HG03108 (cell line): ENCODE results near the gene UBN1.

ENCODE experiments used
- ATAC-seq: cut with Tn5 transposase; IDR thresholded peaks from one replicate; pipeline ENCODE4 v1.9.1; 2021; ENCODE audit warnings: moderate library complexity; ENCODE audit not compliant: unreplicated experiment

UBN1 gene

DNA sequence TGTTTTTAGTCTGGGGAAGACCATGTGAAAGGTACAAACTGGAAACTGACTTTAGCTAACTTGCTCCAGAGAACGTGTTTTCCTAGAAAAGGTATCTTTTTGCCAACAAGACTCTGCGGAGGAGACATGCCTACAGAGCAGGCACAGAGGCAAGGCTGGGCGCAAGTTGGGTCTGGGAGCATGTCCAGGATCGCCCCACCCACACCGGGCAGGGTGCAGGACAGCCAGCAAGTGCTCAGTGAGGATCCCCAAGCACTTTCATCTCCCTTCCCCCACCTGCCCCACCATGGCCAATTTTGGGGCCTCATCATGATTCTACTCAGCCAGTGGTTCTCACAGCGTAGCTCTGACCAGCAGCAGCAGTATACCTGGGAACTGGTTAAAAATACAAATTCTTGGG lies 26.6 kb upstream of the UBN1 start:
- ATAC-seq: no peak

GRCh38 chr16:4825196-4825595 lies 22.1 kb upstream of the UBN1 start:
- ATAC-seq: no peak

GRCh38 chr16:4826526-4826925 lies 20.8 kb upstream of the UBN1 start:
- no peak for ATAC-seq

- no peak for ATAC-seq
These were observed 20.3 kb upstream of the UBN1 start for GRCh38 chr16:4826980-4827379.

GRCh38 chr16:4828567-4829321 lies 18.5 kb upstream of the UBN1 start:
- ATAC-seq: no peak

GRCh38 chr16:4830408-4830807 lies 16.9 kb upstream of the UBN1 start:
- no peak for ATAC-seq

GRCh38 chr16:4831616-4832015 lies 15.7 kb upstream of the UBN1 start:
- no peak for ATAC-seq

DNA sequence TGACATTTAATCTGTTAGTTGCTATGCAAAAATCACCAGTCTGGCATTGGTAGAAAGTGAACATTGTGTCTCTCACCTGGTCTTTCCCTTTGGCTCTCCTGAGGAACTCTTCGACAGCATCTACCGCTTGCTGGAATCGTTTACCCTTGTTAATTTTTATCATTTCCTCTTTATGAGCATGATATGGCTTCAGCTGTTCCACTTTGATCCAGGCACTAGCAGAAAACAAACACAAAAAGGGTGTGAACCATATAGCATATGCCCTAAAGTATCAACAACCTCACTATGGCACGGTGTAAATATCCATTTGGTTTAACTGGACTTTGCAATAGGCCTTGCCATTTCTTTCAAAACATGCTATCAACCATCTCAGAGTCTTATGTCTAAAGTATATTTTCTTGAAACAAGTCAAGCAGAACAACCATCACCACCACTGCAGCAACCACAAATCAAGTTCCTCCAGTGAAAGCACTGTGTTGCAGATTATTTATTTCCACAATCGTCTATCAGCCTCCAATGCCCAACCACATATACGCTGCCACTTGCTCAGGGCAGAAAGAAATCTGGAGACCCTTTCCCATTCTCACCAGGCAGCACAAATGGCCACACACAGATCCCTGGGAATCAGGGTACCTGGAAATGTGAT lies 14.5 kb upstream of the UBN1 start:
- ATAC-seq: no peak

- no peak for ATAC-seq
These were observed 13.7 kb upstream of the UBN1 start for GRCh38 chr16:4833584-4833983.

DNA sequence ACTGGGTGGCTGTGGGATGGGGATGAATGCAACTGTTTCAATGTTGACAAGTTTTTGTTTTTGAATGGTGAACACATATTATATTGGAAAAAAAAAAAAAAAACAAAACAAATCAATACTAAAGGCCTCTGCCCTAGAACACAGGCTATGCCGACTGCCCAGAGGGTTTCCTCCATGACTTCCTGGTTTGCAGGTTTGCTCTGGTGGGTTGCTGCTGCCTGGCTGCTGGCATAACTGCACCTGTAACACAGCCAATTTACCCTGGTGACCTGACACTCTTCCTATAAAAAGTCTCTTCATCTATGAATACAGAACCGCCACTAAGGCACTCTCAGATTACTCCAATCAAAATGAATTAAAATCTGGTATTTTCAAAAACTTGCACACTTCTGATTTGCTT lies 10.6 kb upstream of the UBN1 start:
- ATAC-seq: no peak

DNA sequence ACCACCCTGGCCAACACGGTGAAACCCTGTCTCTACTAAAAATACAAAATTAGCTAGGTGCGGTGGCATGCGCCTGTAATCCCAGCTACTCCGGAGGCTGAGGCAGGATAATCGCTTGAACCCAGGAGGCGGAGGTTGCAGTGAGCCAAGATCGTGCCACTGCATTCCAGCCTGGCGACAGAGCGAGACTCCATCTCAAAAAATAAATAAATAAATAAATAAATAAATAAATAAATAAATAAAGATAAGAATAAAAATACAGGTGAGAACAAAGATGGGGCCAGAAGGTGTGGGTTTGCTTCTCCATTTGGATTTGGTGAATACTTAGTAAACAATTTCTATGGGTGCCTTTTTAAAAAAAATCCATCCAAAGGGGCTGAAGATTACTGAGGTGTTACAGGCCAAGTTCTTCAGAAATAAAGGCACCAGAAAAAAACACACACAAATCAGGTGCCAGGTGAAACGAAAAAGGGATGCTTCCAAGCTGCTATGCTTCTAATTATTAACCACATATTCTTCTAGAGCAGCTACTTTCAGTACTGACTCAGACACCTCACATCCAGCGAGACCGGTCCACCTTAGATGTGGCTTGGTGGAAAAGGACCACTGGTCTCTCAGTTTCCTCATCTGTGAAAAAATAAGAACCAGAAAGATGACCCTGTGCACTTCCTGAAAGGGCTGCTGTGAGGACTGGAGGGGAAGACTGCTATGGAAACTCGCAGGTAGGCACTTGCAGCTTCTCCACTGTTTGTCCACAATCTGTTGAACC lies 9.4 kb upstream of the UBN1 start:
- ATAC-seq: no peak

DNA sequence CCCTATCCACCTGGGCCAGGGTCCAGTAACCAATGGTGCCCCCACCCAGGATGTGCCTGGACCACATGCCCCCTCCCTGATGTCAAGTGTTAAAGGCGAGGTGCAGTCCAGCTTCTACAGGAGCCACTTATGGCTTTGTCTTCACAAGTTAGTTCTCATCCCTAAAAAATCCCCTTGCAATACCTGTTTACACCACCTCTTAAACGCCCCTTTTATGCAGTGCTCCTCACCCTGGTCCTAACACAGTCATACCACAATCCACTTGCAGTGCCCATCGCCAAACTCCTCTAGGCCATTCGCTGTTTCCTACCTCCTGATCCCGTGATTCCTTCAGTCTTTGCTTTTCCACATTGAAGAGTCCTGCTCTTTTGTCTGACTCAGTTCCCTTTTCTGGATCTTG lies 7.3 kb upstream of the UBN1 start:
- no peak for ATAC-seq

GRCh38 chr16:4840984-4841383 lies 6.3 kb upstream of the UBN1 start:
- no peak for ATAC-seq

GRCh38 chr16:4846503-4846900 lies 779 bp upstream of the UBN1 start:
- peak; percentile 9 for ATAC-seq

DNA sequence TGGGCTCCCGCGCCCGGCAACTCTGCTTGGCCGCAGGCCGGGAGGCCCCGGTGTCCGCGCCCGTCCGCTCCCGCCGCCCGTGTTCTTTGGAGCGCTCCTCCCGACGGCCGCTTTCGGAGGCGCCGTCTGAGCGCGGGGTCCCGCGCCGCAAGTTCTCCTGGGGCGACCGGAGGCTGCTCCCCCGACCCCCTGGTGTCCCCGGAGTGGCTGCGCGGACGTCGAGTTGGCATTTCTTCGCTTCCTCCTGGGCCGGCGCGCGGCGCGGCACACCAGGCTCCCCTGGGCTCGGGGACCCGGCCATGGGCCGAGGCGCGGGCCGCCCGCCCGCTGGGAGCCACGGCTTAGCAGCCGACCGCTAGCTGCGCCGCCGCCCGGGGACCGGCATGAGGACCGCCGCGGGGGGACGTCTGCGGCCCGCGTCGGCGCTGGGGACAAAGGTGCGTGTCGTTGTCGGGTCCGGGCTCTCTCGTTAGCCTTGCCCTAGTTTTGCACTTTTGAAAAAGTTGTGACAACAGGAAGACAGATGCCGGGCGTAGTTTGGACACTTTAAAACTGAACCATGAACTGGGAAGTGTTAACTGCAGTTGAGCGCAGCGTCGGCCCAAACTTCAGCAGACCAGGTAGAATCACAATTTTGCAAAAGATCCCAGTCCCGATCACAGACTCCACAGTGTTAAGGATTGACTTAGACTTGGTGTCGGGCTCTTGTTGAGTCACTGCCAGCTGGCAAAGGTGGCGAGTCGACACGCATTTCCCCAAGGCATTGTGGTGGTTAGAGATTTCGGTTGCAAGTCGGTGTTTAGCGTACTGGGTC lies 700 bp downstream of the UBN1 start:
- ATAC-seq: peak; percentile 10

GRCh38 chr16:4850211-4850610 lies 2.9 kb downstream of the UBN1 start:
- ATAC-seq: no peak

GRCh38 chr16:4852221-4852872 lies 5.1 kb downstream of the UBN1 start:
- ATAC-seq: no peak

GRCh38 chr16:4855371-4855770 lies 8.1 kb downstream of the UBN1 start:
- ATAC-seq: no peak

DNA sequence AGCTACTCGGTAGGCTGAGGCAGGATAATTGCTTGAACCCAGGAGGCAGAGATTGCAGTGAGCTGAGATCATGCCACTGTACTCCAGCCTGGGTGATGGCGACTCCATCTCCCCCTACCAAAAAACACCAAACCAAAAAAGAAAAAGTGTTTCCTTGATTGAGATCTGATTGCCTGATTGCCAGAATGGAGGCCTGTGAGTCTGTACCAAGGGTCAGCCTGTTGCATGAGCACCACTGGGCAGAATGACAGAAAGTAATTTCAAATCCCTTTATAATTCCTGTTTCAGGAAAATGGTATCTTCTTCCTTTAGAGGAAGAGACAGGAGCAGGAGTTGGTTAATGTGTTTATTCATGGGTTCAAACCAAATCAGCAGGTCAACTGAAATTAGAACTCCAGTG lies 8.5 kb downstream of the UBN1 start:
- no peak for ATAC-seq

DNA sequence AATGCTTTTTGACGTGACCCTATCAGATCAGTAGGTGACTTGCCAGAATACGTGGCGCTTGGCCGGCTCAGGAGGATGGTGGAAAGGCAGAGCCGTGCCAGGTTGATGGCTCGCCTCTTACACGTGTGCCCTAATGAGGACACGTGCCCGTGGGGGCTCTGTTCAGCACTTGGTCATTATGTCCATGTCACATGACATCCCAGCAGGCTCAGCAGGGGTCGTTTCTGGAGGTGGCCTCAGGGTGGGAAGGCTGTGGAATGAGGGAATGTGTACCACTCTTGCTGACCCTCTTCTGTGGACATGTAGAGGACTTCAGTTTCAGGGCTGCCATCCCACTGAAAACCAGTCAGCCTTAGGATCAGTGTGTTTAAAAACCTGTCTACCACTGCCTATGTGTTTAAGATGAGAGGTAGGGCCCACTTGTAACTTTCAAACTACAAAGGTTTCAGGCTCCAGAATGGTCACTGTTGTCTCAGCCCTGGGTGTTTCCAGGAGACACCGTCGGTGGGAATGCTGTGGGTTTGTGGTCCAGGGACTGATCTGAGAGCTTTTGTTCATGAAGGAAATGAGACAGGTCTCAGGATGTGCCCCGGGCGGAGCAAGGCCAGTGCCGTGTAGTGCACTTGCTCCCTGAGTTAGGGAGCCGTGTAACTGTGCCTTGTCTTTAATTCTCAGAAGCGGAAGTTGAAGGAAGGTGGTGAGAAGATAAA lies 12.1 kb downstream of the UBN1 start:
- no peak for ATAC-seq
